SIG-M5 treated with dmso at 0.1 percent for 504 hours (cell line): ENCODE data around the gene NUDT1.

Source experiments
- DNase-seq: peaks from one replicate; lab custom pipeline; 2025; ENCODE audit not compliant: unreplicated experiment; lab: John Stamatoyannopoulos, UW

The NUDT1 gene

DNA sequence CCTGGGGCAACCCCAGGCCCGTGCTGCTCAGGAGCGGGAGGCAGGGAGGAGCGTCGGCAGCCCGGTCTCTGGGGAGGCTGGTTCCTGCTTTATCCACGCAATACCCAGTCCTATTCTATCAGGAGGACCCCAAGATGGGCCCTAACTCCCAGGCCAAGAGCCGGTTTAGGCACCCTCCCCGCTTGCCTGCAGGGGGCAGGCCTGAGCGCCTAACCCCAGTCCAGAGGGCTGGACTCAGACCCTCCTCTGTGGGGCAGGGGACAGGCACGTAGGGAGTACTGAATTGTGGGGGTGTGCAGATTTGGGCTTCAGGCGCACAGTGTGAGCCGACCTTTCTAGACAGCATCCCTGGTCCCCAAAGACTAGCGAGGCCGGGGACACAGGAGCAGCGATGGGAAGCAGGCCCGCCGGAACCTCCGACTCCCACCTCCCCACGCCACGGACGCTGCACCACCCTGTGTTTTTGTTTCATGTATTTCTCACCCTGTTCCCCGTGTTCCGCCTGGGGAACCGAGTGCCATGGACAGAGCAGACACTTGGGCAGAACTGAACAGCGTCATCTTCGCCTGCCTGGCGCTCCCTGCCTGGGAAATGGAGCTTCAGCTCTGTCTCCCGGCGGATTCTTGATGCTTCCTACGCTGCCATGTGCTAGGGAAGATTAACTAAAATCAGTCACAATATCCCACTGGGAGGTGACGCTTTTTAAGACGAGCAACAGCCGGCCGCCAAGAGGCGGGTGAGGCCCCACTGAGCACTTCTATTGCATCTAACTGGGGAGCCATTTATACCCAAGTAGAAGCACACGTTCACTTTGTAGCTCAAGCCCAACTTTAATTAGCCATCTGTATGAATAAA is 5.3 kb downstream of the NUDT1 start:
- DNase-seq = no peak

DNA sequence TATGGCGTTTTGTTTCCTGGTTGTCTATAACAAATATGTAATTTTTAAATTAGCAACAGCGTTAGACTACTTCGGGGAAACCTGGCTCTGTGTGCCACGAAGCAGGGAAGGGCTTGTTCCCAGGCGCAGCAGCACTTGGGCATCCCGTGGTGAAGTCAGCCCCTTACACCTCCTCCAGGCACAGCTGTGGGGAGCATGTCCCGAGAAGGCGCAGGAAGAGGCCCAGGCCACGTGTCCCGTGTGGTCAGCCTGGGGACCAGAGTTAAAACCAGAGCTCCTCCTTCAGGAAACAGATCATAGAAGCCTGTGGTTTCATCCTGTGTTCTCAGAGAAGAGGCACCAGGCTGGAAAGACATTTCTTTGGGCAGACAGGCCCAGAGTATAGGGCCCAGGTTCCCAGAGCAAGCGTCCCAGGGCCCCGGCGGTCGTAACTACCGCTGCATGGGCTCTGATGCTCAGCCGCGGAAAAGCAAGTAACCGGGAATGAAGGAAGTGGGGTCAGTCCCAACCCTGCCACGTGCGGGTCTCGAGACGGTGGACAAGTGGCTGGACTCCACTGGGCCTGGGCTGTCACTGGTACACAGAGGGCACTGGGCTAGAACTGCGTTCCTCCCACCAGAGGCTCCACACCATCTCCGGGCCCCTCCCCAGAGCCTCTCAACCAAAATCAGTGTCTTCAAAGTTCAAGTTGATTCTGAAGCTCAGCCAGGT is 7.1 kb downstream of the NUDT1 start:
- DNase-seq = peak; percentile 51

DNA sequence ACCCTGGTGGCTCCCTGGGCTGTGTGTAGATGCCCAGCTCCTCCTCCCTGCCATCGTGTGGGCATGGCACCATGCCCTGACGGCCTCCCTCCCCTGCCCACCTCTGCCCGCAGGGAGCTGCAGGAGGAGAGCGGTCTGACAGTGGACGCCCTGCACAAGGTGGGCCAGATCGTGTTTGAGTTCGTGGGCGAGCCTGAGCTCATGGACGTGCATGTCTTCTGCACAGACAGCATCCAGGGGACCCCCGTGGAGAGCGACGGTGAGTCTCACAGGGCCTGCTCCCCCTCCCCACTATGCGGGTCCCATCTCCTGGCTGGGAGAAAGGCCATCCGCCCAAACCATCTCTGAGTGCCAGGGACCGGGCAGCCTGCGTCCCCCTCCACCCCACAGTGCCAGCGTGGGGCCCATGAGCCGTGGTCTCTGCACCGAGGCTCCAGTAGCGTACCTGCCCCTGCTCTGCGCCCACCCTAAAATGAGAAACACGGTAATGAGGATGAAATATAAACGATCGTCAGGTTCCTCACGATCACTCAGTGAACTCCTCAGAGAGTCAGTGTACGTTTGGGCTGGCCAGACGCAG is 7.8 kb downstream of the NUDT1 start:
- no peak for DNase-seq

DNA sequence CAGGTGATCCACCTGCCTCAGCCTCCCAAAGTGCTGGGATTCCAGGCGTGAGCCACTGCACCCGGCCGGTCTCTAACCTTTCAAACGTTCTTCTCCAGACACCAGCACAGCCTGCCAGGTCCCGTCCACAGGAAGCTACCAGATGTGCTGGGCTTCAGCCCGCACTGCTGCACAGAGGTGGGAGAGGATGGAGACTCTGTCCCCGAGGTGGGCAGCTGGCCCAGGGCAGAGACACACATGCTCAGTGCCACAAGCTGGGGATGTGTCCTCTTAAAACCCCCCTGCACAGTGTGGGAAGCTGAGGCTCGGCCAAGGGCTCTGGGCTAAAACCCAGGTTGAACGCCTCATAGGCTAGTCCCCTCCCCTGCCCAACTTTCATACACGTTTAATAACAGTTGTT is 9.4 kb downstream of the NUDT1 start:
- DNase-seq = no peak

DNA sequence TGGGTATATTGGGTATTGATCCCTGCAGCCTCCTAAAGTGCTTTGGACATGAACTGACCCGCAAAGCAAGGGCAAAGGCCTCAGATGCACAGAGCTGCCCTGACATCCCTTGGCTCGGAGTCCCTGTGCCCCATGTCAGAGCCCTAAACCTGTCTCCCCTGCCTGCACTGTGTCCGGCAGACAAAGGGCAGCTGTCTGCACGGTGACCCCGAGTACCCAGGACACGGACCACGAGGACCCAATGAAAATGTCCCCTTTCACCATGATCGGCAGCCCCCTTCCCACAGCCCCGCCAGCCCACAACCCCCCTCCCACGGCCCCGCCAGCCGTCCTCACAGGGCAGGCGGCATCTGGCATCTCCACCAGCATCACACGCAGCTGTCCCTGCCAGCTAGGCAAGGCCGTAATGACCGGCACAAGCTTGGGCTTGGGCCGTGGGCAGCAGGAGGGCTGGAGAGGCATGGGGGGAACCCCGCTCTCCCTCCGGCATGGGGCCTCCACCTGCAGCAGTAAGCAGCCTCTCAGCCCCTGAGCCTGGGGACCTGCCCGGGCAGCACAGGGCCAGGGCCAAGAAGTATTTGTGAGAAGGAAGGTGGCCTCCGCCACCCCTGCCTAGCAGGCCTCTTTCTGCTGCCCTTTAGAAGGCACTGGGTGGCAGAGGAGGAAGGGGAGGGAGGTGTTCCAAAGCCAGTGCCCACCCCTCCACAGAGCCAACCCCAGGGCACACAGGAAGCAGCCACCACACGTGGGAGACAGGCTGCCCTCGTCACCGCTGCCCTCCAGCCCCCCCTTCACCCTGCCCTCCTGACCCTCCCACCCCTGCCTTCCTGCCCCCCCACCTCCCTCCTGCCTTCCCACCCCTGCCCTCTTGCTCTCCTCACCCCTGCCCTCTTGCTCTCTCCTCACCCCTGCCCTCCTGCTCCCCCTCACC is 10.1 kb downstream of the NUDT1 start:
- DNase-seq = no peak

DNA sequence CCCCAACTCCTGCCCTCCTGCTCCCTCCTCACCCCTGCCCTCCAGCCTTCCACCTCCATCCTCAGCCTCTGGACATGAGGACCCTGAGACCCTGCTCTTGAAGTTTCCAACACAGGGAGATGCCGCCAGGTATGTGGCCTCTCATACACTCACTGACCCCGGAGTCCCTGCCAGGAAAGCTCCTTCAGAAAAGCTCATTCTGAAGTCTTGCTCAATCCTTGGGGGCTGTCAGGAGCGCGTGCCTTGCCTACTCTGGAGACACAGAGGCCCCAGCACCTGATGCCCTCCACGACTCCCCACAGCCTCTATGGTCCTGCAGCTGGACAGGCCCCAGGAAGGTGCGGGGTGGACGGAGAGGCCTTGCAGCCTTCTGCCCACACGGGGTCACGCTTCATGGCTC is 11.0 kb downstream of the NUDT1 start:
- no peak for DNase-seq

DNA sequence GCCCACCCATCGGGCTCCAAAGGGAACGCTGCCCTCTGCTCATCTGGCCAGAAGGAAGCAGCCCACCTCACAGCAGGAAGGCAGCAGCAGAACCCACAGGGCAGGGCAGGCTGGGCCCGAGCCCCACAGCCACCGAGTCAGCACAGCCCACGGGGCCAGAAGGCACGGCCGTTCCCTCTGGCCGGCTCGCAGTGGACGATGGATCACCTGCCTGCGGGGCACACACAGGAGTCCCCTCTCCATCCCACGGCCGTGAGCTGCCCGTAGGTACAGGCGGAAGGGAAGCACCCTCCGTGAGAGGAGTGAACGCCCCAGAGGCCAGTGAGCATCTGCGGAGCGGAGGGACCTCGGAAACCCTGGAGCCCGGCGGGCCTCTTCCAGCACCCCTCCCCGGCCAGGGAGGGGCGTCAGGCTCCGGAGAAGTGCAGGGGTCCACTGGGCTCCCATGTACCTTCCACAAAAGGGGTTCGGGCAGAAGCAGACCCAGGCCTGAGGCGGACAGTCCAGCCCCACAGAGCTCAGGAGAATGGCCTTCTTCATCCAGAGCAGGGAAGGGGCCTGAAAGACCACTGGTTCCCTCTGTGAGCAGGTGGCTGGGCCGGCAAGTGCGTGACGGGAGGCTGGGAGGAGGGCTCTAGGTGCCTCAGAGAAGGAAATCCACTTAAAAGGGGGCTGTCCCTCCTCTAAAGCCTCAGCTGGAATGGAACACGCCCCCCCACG is 11.7 kb downstream of the NUDT1 start:
- DNase-seq = no peak

DNA sequence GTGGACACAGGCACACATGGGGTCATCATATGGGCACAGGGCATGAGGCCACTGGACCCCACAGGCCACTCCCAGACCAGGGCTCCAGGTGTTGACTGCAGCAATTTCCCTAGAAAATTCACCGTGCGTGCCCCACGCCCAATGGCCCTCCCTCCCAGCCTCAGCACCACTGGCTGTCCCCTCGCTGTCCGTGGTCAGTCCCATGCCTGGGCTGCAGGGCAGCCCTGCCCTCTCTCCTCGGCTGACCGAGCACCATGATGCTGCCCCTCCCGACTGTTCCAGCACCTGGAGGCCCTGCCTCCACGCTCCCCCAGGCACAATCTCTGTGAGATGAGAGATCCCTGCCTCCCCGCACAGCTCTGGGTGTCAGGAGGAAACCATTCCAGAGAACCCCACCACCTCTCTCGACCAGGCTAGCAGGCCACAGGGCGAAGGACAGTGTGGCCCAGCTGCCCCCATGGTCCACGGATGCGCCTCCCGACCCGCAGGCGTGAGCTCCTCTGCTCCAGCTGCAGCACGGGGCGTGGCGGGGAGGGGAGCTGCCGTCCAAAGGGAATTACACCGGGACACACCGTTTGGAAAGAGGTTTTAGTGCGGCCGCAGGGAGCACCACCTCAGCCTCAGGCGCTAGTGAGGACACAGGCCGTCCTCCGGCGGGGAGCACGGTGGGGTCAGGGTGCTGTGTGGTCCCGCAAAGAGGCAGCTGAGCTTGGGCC is 12.6 kb downstream of the NUDT1 start:
- DNase-seq = no peak

DNA sequence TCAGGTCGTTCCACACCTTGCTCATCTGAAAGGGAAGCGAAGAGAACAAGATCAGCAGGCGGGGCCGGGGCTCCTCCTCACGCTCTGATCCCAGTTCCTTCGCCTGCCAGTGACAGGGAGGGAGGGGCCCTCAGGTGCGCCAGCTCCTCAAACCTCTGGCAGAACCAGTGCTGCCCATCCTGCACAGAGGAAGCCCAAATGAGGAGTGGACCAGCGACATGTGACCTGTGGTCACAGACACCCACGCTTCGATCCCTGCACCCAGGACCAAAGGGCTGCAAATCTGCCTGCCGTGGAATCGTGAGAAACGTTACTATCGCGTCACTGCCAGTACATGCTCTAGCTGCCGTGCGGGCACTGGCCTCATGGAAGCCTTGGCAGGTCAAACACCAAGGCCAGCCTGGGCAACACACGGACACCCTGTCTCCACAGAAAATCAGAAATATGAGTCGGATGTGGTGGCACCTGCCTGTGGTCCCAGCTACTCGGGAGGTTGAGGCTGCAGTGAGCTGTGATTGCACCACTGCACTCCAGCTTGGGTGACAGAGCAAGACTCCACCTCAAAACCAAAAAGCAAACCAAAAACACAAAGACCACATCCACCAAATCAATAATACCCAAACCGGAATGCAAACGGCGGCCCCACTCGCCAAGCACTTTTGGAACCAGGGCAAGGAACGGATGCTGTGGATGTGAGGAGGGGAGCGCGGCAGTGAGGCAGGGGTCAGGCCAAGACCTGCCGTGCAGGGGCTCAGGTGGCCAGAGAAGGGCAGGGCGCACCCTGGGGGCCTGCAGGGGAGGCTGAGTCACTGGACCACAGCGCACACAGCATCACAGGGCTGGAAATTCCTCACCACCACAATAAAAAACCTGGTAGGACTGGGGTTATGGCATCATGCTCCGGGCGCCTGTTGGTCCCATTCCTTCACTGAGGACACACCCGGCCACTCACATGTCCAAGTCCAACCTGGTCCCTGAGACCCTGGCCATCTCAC is 13.4 kb downstream of the NUDT1 start:
- no peak for DNase-seq

DNA sequence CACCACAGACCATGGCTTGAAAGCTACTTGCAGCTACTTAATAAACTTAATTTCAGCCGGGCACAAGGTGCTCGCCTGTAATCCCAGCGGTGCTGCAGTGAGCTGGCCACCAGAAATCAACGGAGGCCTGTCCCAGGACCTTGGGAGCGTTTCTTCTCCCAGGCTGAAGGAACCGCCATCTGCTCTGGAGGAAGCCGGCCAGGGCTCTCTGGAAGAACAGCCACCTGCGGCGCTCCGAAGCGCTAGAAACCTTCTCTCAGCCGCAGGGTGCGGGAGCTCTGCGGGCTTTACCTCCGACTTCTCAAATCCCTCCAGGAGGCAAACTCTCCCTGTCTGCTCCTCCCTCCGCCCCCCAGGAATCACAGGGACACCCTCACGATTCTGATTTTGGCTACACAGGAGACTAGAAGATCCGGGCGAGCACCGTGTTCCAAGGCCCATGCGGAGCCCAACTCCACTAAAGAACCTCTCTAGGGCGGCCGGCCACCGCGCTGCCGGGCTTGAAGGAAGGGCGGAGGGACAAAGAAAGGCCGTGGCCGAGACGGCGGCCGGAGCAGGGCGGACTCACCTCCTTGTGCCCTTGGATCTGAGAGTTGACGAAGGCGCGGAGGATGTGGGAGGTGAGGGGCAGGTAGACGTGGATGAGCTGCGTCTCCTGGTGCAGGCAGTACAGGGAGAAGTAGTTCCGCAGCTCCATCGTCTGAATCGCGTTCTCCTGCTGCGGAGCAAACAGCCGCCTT is 14.4 kb downstream of the NUDT1 start:
- DNase-seq = no peak

DNA sequence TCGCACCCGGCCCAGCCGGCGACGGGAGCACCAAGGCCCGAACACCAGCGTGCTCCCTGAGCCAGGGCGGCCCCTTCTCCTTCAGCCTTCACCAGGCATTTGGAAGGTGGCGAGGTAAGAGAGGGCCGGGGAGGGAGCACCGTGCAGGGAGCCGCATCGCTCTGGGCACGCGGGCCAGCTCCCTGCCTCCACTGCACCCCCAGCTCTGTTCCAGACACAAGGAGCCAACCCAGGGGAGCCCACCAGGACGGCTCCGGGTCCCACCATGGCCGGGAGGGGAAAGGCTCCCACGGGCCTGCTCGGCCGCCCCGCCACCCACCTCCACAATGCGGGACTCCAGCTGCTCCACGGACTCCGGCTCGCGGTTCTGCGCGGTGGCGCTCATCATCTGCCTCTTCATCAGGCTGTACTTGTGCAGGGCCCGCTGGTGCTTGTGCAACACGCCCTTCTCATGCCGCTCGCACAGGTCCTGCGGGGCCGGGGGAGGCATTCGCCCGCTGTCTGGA is 15.1 kb downstream of the NUDT1 start:
- no peak for DNase-seq

DNA sequence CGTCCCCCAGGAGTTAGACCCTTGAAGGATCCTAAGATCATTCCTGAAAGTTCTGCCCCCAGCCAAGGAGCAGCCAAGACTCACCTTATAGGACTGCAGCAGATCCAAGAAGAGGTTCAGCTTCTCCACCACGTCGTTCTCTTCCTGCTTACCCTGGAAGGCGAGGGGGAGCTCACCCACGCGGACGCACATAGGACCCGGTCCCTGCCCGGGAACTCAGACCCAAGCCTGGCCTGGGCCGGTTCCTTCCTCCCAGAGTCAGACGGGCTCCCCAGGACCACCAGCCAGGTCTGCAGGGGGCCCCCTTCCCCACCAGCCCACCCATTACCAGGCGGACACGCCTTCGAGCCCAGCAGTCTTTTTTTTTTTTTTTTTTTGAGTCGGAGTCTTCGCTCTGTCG is 15.6 kb downstream of the NUDT1 start:
- no peak for DNase-seq

DNA sequence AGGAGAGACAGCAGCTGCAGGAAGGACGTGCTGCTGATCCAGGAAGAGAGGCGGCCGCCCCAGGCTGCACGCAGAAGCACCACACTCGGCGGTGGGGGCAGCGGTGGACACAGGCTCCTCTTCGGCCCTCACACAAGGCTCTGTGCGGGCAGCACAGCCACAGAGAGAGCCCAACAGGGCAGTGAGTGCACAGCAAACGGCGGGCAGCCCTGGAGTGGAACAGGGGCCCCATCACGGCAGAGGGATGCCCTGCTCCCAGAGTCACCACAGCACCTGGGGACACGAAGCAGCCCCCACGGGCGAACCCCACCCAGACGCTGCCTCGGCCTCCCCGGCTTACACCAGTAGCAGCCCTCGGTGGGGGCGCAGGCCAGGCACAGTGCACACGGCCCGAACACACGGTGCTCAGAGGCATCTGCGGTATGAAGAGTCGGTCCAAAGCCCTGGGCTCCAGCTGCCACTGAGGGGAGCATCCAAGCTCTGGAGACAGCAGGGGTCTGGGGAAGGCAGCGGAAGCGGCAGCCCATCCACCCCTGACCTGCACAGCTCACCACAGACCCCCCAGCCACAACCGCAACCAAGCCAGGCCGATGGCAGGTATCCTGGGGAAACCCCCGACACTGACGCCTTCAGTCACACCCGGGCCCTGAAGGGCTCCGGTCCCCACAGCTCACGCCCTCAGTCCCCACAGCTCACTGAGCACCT is 16.8 kb downstream of the NUDT1 start:
- no peak for DNase-seq

DNA sequence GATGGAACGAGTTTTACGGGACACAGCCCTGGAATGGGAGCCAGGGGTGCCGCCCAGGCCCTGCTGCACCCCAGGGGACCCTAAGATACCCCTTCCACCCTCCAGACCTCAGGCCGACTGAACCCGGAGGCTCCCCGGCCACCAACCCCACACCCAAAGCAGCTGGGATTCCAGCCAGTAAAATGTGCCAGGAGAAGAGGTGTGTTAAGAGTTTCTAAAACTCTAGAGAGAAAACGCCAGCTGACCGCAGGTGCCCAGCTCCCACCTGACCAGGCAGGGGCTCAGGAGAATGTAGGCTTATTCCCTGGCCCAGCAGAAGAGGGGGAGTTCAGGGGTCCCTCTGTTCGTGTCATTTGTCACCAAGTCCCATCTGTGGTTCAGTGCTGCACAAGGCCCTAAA is 17.5 kb downstream of the NUDT1 start:
- DNase-seq = no peak

DNA sequence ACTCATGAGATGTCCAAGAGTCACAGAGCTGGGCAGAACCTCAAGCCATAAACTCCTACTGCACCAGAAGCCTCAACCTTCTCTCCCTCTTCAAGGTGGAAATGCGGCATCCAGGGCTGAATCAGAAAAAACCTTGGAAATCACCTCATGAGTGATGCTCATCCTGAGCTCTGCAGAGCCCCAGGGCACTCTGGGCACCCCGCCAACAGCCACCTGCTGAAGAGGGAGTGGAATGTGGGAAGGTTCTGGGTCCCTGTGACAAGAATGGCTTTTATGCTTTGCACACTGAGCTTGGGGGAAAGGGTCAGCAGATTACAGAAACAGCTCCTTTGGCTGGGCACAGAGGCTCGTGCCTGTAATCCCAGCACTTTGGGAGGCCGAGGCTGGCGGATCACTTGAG is 18.8 kb downstream of the NUDT1 start:
- peak; percentile 46 for DNase-seq

DNA sequence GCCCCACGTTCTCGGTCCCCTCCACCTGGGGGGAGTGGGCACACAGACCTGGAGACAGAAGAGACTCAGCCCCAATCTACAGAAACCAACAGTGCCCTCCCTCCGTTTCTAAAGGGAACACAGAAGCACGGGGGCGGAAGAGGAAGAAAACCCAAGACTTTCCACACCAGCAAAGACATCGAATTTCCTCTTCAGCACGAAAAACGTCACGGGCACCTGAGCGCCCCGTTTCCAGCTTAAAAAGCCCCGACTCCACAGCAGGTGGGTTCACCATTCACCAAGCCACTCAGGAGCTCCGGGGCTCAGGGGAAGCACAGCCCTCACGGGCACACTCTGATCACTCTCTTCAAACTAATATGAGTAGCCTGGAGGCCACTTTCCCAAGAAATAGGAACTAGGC is 19.6 kb downstream of the NUDT1 start:
- DNase-seq = no peak

DNA sequence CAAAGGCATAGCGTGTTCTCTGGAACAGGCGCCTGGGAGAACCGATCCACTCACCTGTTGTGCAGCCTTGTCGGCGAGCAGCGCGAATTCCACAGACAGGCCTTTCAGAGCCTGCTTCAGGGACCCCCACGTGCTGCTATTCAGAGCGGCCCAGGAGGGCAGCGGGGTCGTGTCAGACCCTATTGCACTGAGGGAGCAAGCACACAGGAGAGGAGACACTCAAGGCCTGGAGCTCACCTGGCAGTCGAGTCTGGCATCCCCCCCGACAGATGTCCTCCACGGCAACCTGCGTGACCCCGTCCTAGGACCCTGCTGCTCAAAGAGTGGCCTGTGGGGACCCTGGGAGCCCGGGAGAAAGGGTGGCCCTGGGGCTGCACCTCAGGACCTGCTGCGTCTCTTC is 21.1 kb downstream of the NUDT1 start:
- DNase-seq = no peak
